B cell (primary cell): ENCODE data around the gene SP8.

Experiments
- CTCF ChIP-seq: fragments of 200-600 bp; IDR thresholded peaks from one replicate; pipeline ENCODE4 v1.8.0; 2022; ENCODE audit warnings: antibody characterized with exemption, mild to moderate bottlenecking
- EZH2 ChIP-seq: IDR thresholded peaks from 2 replicates; pipeline ENCODE4 v1.6.1; 2012; ENCODE audit warnings: borderline replicate concordance, low read depth, mild to moderate bottlenecking, moderate library complexity, low read length; ENCODE audit not compliant: insufficient read depth, poor library complexity, severe bottlenecking

DNA sequence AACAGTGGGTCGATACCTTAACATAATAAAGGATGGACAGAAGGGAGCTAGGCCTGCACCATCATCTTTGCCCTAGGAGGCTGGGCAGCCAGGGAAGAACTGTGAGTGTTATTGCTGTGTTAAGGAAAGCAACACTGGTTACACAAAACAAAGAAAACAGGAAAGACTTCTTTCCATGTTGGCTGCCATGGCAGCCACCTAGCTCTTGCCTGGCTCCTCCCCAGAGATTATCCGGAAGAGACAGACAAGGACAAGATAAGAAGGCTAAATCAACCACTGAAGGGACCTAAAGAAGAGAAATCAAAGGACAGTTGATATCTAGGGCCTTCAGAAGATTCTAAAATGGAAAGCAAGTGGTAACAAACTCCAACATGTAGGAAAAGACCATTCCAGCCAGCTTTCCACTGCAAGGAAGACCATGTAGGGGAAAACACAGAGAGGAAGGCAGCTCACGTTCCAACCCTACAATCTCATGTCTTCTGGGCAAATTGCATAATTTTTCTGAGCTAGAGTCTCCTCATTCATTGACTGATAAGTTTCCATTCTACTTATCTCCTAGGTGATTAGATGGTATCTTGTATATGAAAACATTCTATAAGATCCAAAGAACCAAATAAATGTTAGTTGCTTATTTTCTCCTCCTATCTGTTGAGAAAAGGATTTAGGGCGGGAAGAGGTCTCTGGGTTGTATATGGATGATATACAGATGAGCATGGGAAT lies 51.2 kb downstream of the SP8 start:
- TF ChIP-seq CTCF (no peak), EZH2 (no peak)
